Esophagus mucosa (tissue), 1 donor: ENCODE data around the gene LRRC58. TPM values are rescaled to one million over a fixed set of nuclear protein-coding genes. Genes with fewer than 3 reads are reported as not detected.
"Not testable (repeated sequence)": the region's sequence is repeated elsewhere in the genome, so short reads cannot be mapped to it uniquely, and the experiment has no call there.

Experiments
- ATAC-seq: fragments of 200-7000 bp; cut with Tn5 transposase; one replicate; pipeline ENCODE4 v1.9.1; 2020
- total RNA-seq: library from RNA; stranded (reverse); gene quantifications from one replicate; pipeline ENCODE4 v1.2.4, GENCODE V29; 2023
- donor health status: DM: yes; HTN: yes; CAD: no.

LRRC58 gene
- 11.1 TPM for total RNA-seq

DNA sequence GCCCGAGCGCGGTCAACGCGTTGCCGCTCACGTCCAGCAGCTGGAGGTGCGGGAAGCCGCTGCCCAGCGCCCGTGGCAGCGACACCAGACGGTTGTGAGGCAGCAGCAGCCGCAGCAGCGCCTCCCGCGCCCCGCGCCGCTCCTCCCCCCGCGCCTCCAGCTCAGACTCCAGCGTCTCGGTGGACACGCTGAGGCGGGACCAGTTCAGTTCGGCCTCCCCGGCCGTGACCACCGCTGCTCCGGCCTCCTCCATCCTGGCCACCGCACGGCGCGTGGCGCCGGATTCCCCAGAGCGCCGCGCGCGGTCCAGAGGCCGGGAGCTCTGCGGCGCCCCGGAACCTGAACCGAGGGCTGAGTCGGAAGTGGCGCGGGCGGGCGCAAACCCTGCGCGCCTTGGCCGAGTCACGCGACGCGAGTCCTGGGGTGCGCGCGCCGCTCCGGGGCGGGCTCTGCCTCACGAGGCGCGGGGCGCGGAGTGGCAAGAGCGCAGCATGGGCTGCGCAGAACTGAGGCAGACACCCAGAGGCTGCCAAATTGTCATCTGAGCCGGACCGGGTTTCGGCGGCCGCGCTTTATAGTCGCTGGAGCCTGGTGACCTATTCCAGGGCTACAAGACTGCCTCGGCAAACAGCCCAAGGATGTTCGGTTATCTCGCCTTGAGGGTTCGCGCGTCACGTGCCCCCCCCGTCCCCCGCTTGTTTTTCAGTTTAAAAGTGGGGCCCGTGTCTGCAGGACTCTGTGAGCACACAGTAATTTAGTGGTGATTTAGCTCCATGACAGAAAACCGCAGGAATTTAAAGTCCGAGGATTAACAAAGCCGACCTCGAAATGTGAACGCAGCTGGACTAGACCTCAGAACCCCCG lies at the start of gene LRRC58:
TSS of gene LRRC58 (minus strand) at position 364 of the 864 bp plus-strand sequence. CDS start at position 253, 111 bp downstream.
- peak; percentile 99 for ATAC-seq

DNA sequence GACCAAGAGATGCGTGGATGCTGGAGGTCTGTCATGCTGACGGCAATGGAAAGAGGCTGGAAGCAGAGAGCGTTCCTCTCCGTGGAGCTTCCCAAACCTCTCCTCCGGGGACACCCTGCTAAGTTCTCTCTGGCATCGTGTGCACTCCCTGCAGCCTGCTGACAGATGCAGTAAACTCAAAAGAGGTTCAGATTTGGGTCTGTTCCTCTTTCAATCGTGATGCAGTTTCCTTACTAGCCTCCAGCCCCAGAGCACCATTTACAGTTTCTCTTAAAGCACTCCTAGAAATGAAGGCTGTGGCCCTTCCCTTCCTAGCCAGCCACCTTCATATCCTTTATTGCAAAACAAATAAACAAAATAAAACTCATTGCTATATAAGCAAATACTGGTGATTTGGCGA lies 47.3 kb upstream of the LRRC58 start:
- ATAC-seq: no peak

DNA sequence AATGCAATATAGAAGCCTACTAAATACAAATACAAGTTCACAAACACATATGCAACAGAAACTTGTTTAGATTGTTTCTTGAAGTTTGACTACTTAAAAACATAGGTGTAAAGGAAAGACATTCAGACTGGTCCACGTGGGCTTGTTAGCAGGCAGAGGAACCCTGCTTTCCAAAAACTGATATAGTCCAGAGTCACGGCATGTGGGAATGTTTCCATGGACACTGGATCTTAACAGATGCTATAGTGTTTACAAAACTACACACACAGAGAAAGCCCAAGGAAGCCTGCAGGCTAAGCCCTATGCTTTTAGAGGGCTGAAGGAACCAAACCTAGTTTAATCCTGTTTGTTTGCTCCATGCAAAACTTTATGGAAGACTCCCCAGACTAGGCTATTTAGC lies 45.2 kb upstream of the LRRC58 start:
- ATAC-seq: no peak

DNA sequence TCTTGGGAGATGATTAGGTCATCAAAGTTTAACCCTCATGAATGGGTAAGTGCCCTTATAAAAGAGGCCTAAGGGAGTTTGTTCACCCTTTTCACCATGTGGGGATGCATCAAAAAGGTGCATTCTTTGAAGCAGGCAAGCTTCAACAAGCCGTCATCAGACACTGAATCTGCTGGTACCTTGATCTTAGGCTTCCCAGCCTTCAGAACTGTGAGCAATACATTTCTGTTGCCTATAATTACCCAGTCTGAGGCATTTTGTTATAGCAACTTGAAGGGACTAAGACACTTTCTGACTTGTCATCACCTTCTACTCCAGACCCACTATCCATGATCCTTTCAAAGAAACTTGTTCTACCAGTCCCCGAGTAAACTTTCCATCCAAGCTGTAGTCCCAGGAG lies 44.6 kb upstream of the LRRC58 start:
- ATAC-seq: no peak

DNA sequence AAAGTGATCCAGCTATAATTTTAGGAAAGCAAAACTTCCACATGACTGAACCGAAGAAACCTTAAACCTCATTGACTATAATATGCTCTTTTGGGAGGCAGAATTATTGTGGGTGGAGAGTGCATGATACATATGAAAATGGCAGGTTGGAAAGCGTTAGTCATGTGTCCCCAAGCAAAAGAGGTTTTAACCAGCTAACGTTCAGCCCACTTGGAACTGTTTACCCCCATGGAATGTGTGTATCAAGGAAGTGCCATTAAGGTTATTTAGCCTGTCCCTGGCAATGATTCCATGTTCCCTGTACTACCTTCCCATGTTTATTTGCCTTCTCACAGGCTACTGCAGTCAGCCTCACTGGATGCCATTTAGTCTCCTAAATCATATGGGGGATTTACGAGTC lies 44.1 kb upstream of the LRRC58 start:
- ATAC-seq: no peak

DNA sequence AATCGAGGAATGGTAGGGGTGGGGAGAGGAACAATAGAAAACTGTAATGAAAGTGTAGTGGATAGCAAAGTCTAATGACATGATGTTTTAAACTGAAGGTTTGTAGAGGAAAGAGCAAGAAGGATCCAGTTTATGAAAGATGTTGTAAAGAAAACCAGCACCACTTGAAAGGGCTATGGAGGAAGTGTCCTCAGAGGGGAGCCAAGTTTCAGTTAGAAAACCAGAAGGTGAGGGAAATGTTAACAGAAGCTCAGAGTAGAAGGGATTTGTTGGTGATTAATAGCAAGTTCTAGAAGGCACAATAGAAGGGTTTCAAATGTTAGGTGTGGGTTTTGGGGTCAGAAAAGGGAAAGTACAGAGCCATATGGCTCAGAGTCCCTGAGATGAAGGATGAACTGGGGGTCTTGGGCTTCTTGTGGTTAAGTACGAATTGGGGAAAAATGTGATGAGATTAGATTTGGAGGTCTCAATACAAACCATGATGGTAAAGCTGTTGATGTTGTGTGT lies 33.8 kb upstream of the LRRC58 start:
- ATAC-seq: no peak

DNA sequence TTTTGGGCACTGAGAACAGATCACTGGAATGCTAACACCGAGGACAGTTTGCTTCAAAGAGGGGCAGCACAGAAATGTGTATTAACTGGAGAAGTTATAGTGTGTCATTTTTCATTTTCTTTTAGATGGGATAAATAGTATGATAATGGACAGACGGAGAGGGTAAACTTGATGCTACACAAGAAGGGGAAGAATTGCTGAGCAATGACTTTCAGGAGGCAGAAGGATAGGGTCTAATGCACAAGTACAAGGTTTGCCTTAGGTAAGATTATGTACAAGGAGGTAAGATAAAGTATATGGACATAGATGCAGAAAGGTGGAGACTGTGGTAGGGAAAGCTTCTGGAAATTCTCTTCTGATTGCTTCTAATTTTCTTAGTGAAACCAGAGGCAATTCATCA lies 32.3 kb upstream of the LRRC58 start:
- ATAC-seq: no peak

DNA sequence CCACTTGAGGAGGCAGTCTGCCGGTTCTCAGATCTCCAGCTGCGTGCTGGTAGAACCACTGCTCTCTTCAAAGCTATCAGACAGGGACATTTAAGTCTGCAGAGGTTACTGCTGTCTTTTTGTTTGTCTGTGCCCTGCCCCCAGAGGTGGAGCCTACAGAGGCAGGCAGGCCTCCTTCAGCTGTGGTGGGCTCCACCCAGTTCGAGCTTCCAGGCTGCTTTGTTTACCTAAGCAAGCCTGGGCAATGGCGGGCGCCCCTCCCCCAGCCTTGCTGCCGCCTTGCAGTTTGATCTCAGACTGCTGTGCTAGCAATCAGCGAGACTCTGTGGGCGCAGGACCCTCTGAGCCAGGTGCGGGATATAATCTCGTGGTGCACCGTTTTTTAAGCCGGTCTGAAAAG lies 28.8 kb upstream of the LRRC58 start:
- not testable (repeated sequence) for ATAC-seq

DNA sequence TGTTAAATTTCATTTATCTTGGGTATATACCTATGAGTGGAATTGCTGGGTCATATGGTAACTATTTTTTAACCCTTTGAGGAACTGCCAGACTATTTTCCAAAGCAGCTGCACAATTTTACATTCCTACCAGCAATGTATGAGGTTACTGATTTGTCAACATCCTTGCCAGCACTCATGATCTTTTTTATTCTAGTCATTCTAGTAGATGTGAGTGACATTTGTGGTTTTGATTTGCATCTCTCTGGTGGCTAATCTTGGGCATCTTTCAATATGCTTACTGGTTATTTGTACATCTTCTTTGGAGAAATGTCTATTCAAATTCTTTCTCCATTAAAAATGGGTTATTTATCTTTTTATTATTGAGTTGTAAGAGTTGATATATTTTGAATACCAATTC lies 21.3 kb upstream of the LRRC58 start:
- no peak for ATAC-seq

DNA sequence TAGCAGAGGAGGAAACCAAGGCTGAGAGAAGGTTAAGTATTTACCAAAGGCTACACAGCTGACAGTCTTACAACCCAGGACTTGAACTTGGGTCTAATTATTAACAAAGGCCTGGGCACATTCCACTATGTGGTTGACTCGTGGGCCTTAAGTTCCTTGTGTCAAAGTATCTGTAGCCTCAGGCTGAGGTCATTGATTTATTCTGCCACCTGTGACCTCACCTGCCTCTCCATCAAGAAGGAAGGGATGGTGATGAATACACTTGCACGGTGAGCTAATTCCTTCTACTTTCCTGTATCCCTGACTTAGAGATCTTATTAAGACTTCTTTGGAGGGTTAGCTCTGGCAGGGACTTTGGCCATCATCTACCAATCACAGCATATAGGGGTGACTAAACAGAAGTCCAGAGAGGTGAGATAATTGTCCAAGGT lies 19.9 kb upstream of the LRRC58 start:
- no peak for ATAC-seq

DNA sequence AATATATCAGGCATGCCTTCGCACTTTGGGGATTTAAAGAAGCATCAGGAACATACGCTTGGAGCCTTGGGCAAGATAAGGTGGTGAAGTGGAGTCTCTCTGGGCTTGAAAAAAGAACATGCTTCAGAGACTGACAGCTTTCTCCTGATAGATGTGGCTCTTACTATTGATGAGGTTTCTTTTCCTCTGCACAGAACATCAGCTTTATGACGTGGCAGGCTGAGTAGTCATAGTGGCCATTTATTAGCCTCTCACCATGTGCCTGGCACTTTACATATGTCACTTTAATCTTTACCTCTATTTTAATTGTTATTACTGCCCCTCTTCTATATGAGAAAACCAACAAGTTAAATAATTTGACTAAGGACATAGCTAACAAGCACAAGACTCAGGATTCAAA lies 19.0 kb upstream of the LRRC58 start:
- ATAC-seq: no peak

DNA sequence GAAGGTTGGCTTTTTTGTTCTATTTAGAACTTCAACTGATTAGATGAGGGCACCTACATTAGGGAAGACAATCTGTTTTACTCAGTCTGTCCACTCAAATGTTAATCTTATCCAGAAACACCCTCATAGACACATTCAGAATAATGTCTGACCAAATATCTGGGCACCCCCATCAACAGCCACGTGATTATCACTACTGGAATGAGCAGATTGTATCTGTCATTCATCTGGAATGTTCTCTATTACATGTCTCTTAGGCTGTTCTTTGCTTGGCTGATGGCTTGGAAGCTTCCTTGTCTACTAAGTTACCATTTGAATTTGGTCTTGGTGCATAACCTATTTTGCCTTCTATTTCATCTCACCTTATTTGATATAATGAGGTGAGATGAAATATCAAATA lies 15.7 kb upstream of the LRRC58 start:
- ATAC-seq: no peak

DNA sequence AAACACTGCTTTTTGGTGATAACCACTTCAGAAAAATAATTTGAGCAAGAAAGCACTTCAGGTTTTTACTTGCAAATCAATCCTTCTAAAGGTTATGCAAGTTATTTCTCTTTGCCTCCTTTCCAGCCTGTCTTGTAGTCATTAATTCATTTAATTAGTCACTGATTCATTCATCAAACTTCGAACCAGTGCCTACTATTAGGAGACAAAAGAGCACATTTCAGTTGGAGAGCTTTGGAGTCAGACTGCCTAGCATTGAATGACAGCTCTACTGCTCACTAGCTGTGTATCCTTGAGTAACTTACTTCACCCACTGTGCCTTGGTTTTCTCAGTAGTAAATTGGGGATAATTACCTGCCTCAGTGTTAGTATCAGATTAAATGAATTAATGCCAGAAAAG lies 14.9 kb upstream of the LRRC58 start:
- ATAC-seq: no peak

DNA sequence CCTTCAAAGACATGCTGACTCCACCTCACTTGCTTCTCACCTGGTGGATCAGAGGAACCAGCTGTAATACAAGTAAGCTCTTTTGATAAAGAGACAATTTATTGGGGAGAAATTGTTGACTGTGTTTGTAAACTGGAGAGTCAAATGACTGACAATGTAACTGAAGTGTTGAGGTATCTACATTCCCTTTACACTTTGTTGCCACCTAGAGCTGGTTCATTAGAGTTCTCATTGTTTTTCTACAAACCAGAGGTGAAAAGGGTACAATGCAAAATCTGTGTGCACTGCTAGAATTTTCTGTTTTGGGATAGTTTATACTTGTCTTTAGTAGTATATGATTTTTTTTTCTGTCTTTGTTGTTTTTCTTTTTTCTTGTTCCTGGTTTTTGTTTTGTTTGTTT lies 8.7 kb upstream of the LRRC58 start:
- ATAC-seq: no peak

DNA sequence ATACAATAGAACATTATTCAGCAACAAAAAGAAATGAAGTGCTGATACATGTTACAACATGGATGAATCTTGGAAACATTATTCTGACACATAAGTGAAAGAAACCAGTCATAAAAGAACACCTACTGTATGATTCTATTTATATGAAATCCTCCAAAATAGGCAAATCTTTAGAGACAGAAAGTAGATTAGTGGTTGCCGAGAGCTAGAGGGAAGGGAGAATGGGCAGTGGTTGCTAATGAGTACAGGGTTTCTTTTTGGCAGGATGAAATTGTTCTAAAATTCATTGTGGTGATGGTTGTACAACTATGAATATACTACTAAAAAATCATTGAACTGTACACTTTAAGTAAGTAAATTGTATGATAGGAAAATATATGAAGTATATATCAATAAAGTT lies 6.3 kb upstream of the LRRC58 start:
- no peak for ATAC-seq

DNA sequence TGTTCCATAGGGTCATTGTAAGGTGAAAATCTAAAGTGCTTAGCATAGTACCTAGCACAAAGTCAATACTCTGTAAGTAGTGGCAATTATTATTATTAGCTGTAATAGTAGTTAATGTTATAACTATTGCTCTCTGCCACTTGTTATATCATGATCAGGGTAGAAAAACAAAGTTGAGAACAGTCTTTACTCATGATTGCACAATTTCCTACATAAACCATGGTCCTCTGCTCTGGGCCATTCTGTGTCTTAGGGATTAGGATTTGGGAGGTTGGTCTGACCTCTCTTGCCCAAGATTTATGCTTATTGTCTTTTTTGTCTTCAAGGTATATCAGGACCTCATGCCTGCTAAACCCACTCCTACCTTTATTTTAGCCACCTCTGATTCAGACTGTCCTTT lies 4.3 kb upstream of the LRRC58 start:
- no peak for ATAC-seq

DNA sequence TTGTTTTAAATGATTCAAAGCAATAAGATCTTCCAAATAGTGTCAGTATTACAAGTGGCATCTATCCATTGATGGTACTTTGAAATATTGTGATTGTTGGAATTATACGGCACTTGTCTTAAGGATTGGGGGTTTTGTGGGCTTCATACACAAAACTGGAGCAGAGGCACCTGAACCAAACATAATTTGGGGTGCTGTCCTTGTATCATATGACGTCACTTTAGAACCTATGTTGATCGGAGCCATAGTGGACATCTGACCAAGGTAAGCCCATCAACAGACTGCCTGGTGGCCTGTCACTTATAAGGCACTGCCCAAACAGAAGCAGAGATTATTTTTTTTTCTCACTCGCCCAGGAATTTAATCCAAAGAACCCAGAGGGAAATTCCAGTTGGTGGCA lies 2.9 kb upstream of the LRRC58 start:
- ATAC-seq: no peak

DNA sequence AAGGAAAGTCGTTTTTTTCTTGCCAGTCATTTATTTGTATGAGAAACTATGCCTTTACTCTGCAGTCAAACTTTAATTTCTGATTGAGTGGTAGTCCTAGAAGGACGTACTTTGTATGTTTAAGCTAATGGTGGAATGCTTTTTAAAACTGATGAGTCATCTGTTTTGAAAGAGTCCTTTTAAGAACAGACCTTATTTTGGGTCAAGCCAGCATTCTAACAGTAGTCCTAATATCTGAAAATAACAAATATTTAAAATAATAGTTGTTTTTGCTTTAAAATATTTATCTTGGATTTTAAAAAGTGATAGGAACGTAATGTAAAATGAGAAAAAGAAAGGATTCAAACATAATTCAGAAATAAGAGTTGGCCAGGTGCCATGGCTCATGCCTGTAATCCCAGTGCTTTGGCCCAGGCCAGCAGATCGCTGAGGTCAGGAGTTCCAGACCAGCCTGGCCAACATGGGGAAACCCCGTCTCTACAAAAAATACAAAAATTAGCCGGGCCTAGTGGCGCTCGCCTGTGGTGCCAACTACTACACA lies 1.3 kb upstream of the LRRC58 start:
- ATAC-seq: no peak

DNA sequence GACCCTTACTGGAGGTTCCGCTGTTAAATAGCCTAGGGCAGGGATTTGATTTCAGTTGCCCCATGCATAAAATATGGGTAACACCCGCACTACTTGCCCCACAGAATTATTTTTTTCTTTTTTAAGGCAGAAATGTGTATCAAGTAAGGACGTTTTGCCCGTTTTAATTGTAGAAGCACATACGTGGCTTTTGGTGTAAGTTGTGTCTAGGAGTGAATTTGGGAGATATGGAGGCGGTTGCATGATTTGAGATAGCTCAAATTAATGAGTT lies 636 bp upstream of the LRRC58 start:
- ATAC-seq: no peak

DNA sequence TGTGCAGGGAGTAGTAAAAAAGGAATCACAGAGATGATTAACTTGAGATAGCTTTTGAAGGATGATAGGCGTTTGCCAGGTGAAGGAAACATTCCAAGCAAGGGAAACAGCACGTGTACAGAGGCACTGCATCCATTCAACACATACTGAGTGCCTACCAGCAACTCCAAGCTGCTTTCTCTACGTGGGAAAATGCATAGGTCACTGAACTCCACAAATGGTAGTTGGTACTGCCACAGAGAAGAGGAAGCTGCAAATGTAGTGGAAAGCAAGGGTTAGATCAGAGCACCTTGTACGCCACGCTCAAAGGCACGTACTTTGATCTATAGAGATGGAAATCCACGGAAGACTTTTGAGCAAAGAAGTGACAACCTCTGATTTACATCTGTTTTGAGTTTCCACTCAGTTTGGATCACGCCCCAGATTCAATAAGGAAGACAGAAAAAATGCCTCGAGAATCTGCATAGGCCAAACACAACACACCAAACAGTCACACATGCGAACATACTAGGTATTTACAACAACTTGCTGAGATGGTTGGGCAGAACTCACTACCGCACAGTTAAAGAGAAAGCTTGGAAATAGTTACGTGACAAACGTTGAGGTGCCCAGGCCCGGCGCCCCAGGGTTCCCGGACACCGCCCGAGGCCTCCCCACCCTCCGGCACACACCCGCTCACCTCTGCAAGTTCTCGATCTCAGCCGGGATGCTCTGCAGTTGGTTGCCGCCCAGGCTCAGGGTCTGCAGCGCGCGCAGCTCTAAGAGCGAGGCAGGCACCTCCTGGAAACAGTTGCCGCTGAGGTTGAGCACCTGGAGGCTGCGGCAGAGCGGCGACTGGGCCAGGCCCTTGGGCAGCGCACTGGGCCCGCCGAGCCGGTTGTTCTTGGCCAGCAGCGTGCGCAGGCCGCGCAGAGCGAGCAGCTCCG lies 826 bp downstream of the LRRC58 start:
- peak; percentile 73 for ATAC-seq

DNA sequence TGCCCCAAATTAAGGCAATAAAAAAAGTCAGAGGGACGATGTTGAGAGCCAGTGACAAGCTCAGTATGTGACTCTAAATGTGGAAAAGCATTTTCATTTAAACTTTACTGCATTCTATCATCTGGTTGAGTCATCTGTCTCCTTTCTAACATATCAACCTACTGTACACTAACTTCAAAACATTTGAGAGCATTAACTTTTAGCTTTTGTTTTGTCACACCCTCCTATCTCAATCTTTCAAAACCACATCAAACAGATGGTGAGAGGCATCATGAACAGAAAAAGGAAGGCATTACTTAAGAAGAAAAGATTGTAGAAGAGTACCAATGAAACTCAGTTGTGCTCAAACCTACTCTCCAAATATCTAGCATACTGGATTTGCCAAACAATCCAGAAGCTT lies 4.8 kb downstream of the LRRC58 start:
- ATAC-seq: no peak

DNA sequence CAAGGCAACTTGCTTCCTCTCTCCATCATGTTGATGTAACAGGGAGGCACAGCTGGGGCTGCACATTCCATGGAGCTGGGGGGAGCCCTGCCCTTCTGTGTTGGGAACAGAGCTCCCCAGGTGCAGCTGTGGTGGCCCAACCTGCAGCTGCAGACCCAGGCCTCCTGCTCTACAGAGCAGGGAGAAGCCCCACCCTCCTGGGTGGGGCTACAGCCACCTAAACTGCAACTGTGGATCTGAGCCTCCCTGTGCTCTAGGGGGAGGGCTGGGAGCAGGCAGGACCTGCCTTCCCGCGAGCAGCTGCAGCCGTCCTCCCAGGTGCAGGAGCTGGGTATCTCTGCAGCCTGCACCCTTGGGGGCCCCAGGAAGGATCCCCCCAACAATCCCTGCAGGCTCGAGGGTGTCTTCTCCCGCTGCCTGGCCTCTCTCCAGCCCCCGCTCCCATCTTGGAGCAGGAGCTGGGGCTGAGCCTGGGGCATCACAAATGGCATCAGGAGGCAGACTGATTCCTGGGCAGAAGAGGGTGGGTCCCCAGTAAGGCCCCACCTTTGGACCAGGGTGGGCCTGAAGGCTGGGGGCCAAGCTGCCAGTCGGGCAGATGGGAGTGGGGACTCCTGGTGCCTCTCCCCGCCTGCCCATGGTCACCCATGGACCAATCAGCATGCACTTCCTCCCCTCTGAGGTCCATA lies 7.4 kb downstream of the LRRC58 start:
- ATAC-seq: no peak

DNA sequence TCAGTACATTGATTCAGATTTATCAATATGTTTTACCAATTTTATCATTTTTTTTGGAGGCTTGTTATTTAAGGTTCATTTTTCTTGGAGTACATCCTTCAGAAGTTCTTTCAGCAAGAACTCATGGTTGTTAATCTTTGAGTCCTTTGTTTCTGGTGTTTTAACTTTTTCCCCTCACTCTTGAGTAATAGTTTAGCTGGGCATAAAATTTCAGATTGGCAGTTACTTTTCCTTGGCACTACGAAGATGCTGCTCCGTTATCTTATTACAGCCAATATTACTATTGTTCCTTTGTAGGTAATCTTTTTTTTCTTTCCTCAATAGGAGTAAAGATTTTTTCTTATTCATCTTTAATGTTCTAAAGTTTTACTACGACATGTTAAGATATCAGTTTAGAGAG lies 9.8 kb downstream of the LRRC58 start:
- no peak for ATAC-seq
